SKM-1 treated with dmso at 0.1 percent for 144 hours (cell line): ENCODE data around the gene DBNDD1.
"Not testable (repeated sequence)": the region's sequence is repeated elsewhere in the genome, so short reads cannot be mapped to it uniquely, and the experiment has no call there.

Experiments
- DNase-seq: peaks from one replicate; lab custom pipeline; 2025; ENCODE audit not compliant: unreplicated experiment; lab: John Stamatoyannopoulos, UW

The DBNDD1 gene

GRCh38 chr16:90018652-90019542 lies at the start of gene DBNDD1:
Gene DBNDD1, minus strand, starts transcription at chr16:90019456. Its CDS starts 115 bp downstream, at chr16:90019341.
- no peak for DNase-seq

DNA sequence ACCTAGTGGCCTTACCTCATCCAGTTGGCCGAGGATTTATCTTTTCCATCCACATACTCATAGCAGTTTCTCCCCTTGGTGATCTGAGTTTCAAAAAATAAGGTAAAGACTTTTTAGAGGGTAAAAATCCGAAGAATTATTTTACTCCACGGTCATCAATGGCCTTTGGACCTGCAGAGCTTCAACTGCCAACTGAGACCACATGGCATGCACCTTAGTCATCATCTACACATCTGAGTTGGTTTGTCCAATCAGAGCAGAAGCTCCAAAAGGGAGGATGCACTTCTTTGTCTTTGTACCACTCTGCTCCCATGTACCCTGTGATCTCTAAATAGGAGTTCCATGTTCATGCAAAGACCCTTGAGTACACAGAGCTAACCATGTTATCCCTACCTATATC lies 42.2 kb upstream of the DBNDD1 start:
- DNase-seq: no peak

- DNase-seq: no peak
Observed at GRCh38 chr16:90057738-90058173, 38.5 kb upstream of the DBNDD1 start.

DNA sequence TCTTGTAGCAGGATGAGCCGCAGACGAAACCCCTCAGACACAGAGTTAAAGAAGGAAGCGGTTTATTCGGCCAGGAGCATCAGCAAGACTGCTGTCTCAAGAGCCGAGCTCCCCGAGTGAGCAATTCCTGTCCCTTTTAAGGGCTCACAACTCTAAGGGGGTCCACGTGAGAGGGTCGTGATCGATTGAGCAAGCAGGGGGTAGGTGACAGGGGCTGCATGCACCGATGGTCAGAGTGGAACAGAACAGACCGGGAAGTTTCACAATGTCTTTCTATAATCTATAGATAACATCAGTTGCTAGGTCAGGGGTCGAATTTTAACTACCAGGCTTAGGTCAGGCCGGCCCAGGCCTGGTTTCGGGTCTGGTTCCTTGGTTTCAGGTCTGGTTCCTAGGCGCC lies 37.3 kb upstream of the DBNDD1 start:
- not testable (repeated sequence) for DNase-seq

GRCh38 chr16:90055371-90055770 lies 36.1 kb upstream of the DBNDD1 start:
- no peak for DNase-seq

GRCh38 chr16:90054554-90054953 lies 35.3 kb upstream of the DBNDD1 start:
- DNase-seq: no peak

DNA sequence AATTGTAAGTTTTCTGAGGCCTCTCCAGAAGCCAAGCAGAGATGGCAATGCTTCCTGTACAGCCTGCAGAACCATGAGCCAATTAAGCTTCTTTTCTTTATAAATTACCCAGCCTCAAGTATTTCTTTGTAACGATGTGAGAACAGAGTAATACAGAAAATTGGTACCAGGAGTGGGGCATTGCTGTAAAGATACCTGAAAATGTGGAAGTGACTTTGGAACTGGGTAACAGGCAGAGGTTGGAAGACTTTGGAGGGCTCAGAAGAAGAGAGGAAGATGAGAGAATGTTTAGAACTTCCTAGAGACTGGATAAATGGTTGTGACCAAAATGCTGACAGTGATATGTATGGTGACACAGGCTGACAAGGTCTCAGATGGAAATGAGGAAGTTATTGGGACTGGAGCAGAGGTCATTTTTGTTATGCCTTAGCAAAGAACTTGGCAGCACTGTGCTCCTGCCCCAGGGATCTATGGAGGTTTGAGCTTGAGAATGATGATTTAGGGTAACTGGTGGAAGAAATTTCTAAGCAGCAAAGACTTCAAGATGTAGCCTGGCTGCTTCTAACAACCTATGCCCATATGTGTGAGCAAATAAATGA lies 34.7 kb upstream of the DBNDD1 start:
- DNase-seq: no peak

GRCh38 chr16:90050969-90051368 lies 31.7 kb upstream of the DBNDD1 start:
- no peak for DNase-seq

GRCh38 chr16:90048737-90049330 lies 29.6 kb upstream of the DBNDD1 start:
- no peak for DNase-seq

DNA sequence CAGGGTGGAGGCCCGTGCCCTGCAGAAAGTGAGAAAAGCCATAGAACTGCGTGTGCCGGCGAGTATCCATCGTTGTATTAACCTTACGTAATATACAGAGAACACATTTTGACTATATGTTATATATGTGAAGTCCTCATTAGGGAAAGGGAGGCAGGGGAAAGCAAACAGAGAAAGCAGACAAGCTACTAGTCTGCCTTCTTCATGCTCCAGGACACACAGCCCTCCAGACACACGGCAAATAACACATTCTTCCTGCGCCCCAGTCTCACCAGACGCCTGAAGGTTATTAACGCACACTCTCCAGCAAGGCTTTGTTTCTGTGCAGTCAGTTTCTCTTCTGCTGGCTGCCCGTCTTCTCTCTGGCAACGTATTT lies 29.1 kb upstream of the DBNDD1 start:
- DNase-seq: no peak

DNA sequence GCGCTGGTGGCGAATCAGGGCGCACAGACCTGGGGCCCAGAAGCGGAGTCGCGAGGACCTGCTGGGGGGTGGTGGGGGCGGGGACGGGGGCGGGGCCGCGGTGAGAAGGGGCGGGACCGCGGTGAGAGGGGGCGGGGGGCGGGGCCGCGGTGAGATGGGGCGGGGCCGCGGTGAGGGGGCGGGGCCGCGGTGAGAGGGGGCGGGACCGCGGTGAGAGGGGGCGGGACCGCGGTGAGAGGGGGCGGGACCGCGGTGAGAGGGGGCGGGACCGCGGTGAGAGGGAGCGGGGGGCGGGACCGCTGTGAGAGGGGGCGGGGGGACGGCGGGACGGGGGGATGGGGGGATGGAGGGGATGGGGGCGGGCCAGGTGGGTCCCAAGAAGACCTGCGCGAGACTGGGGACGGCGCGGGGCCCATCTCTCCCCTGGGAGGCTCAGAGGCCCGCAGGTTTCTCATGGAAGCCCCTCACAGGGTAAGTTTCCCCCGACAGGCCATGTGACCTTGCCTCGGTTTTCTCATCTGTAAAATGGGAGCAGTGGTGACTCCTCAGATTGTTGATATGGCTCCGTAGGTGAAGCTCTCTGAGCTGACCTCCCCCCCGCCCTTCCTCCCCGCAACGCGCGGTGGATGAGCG lies 28.6 kb upstream of the DBNDD1 start:
- DNase-seq: no peak

- DNase-seq: no peak
Observed at GRCh38 chr16:90046971-90047713, 27.9 kb upstream of the DBNDD1 start.

GRCh38 chr16:90046122-90046970 lies 27.1 kb upstream of the DBNDD1 start:
- no peak for DNase-seq

GRCh38 chr16:90044111-90044551 lies 24.9 kb upstream of the DBNDD1 start:
- no peak for DNase-seq

DNA sequence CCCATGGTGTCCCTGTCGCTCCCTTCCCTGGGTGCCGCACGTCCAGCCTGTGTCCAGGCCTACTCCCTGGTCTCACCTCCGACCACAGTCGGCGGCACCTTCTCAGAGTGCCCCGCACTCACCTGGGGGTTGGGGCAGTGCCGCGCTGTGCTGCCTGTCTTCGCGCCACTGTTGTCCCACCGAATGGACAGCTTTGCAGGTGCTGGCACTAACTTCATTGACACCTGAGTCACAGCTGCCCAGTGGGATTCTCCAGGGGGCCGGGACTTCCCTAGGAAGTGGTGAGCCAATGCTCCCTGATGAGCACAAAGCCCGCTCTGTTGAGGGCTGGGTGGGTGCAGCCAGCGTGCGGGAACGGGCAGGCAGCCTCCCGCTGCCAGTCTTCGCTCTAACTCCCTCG lies 24.3 kb upstream of the DBNDD1 start:
- no peak for DNase-seq

DNA sequence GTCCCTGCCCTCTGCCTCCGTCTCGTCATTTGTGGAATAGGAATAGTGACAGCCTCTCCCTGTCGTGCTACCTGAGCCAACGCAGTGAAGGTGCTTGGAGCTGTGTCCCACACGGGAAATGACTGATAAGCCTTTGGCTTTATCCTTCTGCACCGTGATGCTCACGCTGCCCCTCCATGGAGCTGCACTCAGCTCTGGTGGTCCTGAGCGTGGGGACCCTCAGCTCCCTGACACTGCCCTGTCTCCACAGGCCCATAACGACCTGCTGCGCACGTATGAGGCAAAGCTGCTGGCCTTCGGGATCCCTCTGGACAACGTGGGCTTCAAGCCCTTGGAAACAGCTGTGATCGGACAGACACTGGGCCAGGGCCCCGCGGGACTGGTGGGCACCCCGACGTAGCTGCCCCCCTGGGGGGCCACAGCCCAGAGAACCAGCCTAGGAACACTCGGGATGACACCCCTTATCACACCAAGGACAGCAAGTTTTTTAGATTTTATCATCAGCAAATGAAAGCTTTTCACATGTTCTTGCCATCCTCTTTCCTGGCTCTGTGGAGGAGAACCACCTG lies 23.8 kb upstream of the DBNDD1 start:
- no peak for DNase-seq

- no peak for DNase-seq
Observed at GRCh38 chr16:90041896-90042473, 22.7 kb upstream of the DBNDD1 start.

- no peak for DNase-seq
Observed at GRCh38 chr16:90040152-90041023, 21.1 kb upstream of the DBNDD1 start.
